Measurements from ENCODE around the gene PHTF2.

GRCh38 chr7:78002021-78002420 lies 203.4 kb downstream of the PHTF2 start:
- TF ChIP-seq FOXK2 (IDR thresholded peaks at IDR 0.05) (no peak), BHLHE40 (IDR thresholded peaks at IDR 0.05; ENCODE audit: borderline replicate concordance) (no peak), ELF4 (IDR thresholded peaks at IDR 0.05) (no peak), FOXM1 (IDR thresholded peaks at IDR 0.05; ENCODE audit: borderline replicate concordance) (no peak), SUZ12 (IDR thresholded peaks at IDR 0.05) (no peak), LEF1 (IDR thresholded peaks at IDR 0.05; ENCODE audit: borderline replicate concordance) (no peak), HDGF (IDR thresholded peaks at IDR 0.05; ENCODE audit: borderline replicate concordance) (no peak)
- TF ChIP-seq, protein P1, sequence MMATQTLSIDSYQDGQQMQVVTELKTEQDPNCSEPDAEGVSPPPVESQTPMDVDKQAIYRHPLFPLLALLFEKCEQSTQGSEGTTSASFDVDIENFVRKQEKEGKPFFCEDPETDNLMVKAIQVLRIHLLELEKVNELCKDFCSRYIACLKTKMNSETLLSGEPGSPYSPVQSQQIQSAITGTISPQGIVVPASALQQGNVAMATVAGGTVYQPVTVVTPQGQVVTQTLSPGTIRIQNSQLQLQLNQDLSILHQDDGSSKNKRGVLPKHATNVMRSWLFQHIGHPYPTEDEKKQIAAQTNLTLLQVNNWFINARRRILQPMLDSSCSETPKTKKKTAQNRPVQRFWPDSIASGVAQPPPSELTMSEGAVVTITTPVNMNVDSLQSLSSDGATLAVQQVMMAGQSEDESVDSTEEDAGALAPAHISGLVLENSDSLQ (IDR thresholded peaks at IDR 0.05): no peak

Measured in HEK293T (cell line).